ENCODE data around the gene FGF14.

The FGF14 gene

DNA sequence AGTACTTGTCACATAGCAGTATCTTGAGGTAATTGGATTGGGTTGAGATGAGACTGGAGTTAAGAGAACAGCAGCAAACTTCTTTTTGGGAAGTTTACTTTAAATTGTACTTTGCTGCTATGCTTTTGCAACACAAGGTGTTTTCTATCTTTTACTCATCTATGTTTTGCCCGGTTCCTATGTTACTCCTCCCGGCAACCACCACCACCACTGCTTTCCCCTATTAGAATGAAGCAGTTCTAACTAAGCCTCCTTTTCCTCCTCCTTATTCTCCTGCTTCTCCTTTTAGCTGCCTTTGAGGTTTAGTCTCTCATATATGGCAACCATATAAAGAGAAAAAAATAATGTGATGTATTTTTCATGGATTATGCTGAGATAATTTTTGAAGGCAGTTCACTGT lies 715.8 kb downstream of the FGF14 start:
- FAIRE-seq (no peak), DNase-seq (ENCODE audit: insufficient read length) (no peak)
- TF ChIP-seq POLR2A (IDR thresholded peaks at IDR 0.05; ENCODE audit: low read depth, low read length): no peak
- no peak for TF ChIP-seq POLR2AphosphoS5 (IDR thresholded peaks at IDR 0.05; ENCODE audit: low read depth, low read length)
- TF ChIP-seq TAF1 (IDR thresholded peaks at IDR 0.05; ENCODE audit: borderline replicate concordance, low read depth, low read length): no peak

DNA sequence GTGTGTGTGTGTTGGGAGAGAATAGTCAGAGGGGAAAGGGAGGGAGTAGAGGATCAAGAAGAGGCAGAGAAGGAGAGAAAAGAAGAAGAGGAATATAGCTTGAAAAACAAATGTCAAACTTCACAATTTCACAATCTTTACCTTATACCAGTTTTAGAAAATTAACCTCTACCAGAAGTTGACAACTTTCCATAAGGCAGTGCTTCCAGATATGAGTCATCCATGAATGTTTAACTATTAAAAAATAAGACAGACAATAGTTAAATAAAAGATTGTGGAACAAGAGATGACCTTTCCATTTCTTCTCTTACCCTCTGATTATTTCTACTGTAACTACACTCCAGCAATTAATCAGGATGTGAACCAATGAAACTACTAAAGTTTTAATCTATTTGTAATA lies 720.0 kb downstream of the FGF14 start:
- FAIRE-seq (no peak), DNase-seq (ENCODE audit: insufficient read length) (no peak)
- TF ChIP-seq TAF1 (IDR thresholded peaks at IDR 0.05; ENCODE audit: borderline replicate concordance, low read depth, low read length): no peak
- TF ChIP-seq POLR2A (IDR thresholded peaks at IDR 0.05; ENCODE audit: low read depth, low read length): no peak
- no peak for TF ChIP-seq POLR2AphosphoS5 (IDR thresholded peaks at IDR 0.05; ENCODE audit: low read depth, low read length)

- TF ChIP-seq POLR2A (IDR thresholded peaks at IDR 0.05; ENCODE audit: low read depth, low read length) (no peak), POLR2AphosphoS5 (IDR thresholded peaks at IDR 0.05; ENCODE audit: low read depth, low read length) (no peak), TAF1 (IDR thresholded peaks at IDR 0.05; ENCODE audit: borderline replicate concordance, low read depth, low read length) (no peak)
- DNase-seq (ENCODE audit: insufficient read length): no peak
- FAIRE-seq: no peak
Measured at GRCh38 chr13:101673360-101674105, 728.3 kb downstream of the FGF14 start.

- no peak for FAIRE-seq
- TF ChIP-seq TAF1 (IDR thresholded peaks at IDR 0.05; ENCODE audit: borderline replicate concordance, low read depth, low read length) (no peak), POLR2AphosphoS5 (IDR thresholded peaks at IDR 0.05; ENCODE audit: low read depth, low read length) (no peak), POLR2A (IDR thresholded peaks at IDR 0.05; ENCODE audit: low read depth, low read length) (no peak)
- no peak for DNase-seq (ENCODE audit: insufficient read length)
Measured at GRCh38 chr13:101661839-101662238, 740.0 kb downstream of the FGF14 start.
